CD4-positive, alpha-beta T cell treated with Interleukin-10 for 1 hour (primary cell): ENCODE measurements around the gene UBE2O.
A peak's percentile ranks its signal among the peaks of the same experiment; 100 is the strongest.

Experiments used
- DNase-seq: peaks from one replicate; pipeline ENCODE4 v3.0.0-alpha.2; 2020

The UBE2O gene

DNA sequence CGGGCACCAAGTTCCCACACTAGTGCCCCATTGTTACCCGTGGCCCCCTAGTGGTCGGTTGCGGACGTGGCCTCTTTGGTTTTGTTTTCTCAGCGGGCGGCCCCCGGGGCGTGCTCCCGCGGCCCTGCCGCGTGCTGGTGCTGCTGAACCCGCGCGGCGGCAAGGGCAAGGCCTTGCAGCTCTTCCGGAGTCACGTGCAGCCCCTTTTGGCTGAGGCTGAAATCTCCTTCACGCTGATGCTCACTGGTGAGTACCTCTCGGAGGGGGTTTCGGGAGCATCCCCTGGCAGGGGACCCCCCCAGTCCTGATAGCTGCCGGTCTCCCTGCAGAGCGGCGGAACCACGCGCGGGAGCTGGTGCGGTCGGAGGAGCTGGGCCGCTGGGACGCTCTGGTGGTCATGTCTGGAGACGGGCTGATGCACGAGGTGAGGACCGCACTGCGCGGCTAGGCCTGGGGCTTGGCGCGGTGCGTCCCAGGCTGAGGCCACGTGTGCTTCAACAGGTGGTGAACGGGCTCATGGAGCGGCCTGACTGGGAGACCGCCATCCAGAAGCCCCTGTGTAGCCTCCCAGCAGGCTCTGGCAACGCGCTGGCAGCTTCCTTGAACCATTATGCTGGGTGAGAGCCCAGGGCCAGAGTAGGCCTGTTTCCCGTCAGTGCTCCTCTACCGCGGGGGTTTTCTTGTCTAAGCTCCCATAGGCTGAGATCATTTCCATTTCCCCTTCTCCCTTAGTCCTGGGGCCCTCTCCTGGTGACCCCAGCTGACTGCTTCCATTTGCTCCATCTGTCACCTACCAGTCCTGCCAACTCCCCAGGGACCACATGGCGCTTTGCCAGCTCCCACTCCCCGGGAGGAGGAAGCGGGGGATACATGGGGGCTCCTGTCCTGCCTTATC, 66.8 kb downstream of the UBE2O start:
- peak; percentile 88 for DNase-seq

GRCh38 chr17:76384987-76385891, 67.7 kb downstream of the UBE2O start:
- peak; percentile 30 for DNase-seq

DNA sequence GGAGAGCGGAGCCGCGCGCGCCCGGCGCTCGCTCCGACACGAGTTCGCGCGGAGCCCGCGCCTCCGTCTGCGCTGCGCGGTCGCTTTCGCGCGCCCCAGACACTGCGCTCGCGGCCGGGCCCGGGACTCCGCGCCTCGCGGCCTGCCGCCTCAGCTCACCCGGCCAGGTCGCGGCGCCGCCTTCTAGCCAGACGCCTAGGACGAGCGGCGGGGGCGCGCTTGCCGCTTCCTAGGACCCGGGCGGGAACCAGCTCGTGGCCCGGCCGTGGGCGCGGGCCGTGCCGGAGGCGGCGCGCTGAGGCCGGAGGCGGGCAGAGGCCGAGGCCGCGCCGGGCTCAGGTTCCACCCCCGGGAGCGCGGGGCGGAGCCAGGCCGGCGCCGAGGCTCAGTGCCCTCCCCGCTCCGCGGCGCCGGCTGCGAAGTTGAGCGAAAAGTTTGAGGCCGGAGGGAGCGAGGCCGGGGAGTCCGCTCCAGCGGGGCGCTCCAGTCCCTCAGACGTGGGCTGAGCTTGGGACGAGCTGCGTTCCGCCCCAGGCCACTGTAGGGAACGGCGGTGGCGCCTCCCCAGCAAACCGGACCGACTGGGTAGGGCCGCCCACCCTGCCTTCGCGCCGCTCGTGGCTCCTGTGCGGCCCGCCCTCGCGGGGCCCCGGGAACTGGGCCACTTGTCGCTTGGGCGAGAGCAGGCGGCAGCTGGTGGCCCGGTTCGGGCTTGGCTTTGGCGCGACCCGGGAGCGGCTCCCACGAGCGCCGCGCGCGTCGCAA, 68.5 kb downstream of the UBE2O start, which contains the start of gene SPHK1:
TSS of gene SPHK1 (plus strand) at position 388 of the 765 bp plus-strand sequence. CDS start 1,036 bp downstream, outside the sequence.
- peak; percentile 61 for DNase-seq

- DNase-seq, result peak; percentile 48
These were observed 69.3 kb downstream of the UBE2O start for GRCh38 chr17:76383546-76384221.

DNA sequence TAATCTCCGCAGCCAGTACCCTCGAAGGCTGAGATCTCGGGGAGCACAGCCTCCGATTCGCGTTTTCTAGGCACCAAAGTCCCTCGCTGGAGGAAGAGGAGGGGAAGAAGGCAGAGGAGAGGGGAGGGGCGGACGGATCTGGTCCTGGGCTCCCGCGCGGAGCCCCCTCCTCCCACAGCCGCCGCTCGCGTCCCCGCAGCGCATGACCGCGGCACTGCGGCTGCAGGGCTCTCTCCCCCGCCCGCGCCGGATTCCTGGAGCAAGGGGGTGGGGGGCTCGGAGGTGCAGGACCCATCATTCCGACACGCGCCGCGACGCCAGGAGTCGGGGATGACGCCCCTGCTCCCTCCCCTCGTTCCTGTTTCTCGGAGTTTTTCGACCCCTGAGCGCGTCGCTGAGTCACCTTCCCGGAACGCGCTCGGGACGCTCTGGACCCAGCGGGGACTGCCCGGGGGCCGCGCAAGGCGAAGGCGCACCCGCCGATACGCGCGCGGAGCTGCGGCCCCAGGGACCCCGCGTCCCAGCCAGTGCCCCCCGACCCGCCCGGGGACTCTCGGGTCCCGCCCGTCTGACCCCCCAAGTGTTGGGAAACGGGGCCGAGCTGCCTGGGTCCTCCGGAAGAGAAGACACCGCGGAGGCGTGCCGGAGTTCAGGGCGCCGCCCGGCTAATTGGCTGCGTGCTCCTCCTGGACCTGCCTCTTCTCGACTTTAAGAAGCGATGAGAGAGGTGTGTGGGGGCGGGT, 70.0 kb downstream of the UBE2O start:
- DNase-seq, result peak; percentile 66

- DNase-seq, result no peak
These were observed 70.6 kb downstream of the UBE2O start for GRCh38 chr17:76382351-76382802.

DNA sequence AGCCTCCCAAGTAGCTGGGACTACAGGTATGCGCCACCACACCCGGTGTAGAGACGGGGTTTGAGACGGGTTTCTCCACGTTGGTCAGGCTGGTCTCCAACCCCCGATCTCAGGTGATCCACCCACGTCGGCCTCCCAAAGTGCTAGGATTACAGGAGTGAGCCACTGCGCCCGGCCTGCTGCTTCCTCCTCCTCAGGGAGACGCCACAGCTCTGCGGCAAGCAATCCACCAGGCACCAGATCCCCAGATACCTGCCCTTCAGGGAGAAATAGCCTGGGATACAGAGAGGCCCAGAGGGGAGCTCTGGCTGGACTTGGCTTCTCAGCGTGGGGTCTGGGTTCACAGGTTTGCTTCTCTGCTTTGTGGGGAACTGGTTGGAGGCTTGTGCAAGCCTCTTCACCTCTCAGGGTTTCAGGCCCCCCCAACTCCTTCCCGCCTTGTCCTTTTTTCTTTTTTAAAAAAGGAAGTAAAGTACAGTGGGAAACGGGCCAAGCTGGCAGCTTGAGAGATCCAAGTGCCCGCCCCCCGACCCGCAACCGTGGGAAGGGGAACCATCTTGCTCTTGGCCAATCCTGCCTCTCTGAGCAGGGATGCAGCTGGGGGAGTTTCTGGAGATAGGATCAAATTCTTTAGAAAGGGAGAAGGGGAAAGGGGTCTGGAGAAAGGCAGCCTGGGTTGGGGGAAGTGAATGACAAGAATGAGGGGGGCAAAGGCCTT, 71.2 kb downstream of the UBE2O start:
- no peak for DNase-seq

- no peak for DNase-seq
These were observed 73.1 kb downstream of the UBE2O start for GRCh38 chr17:76379646-76380376.

DNA sequence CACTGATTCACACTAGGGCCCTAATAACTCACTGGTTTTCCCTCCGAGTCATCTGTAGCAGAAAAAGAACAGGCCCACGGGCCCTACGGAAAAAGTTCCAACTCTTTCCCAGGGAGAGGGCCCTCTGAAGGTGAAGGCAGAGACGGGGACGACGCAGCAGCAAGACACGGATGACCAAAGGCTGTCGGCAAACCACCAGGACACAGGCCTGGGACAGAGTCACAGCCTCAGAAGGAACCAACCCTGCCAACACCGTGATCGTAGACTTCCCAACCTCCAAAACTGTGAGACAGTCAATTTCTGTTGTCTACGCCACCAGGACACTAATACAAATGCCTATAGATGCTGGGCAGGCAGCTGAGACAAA, 73.7 kb downstream of the UBE2O start:
- no peak for DNase-seq

- no peak for DNase-seq
These were observed 74.2 kb downstream of the UBE2O start for GRCh38 chr17:76378548-76379274.

GRCh38 chr17:76376318-76377133, 76.4 kb downstream of the UBE2O start:
- no peak for DNase-seq

DNA sequence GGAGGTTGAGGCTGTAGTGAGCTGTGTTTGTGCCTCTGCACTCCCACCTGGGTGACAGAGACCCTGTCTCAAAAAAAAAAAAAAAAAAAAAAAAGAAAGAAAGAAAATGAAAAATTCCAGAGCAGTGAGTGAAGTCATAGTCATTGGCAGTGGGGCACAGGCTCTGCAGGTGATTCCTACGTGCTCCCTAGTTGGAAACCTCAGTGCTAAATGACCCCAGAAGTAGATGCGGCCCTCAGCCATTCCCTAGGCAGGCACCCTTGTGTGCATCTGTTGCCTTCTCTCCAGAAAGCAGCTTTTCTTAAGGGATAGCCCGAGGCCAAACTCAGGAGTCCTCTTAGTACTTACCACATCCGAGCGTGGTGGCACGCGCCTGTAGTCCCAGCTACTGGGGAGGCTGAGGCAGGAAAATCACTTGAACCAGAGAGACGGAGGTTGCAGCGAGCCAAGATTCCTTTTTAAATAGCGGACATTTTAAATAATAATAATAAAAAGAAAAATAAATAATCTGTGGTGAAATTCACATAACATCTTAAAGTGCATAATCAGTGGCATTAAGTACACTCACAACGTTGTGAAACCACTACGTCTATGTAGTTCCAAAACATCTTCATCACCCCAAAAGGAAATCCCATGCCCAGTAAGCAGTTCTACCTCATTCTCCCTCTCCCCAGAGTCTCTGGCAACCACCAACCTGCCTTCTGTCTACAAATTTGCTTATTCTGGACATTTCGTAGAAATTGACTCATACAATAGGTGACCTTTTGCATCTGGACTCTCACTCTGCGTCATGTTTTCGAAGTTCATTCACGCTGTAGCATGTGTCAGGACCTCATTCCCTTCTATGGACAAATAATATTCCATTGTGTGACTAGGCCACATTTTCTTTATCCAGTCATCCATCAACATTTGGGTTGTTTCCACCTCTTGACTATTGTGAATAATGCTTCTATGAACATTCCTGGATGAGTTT, 81.0 kb downstream of the UBE2O start:
- no peak for DNase-seq

DNA sequence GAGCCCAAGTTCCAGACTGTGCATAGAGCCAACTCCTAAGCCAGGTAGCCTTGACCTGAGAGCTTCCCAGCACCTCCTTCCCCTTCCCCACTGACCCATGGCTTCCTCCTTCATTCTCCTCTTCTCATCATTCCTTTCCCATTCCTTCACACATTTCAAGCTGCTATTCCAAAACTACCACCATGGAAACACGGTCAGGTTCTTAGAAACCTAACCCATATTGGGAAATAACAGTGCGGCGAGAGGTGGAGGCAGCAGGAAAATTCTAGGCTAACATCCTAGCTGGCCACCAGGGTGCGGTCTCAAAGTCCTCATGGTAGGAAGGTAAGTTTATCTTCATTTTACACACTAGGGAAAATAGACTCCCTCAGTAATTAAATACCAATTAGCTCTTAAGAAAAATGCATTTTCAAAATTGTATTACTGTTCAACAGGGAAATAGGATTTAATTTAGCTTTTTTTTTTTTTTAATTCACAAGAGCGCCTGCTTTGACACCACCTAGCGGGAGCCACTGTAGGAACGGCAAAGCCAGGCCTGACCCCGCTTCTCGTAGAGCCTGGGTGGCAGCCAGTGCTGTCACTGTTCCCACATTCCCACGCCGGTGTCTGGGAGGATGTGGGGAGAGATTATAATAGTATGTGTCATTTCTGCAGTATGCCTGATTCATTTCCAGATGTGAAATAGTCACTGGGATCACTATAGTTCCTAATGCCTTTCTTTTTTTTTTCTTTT, 82.5 kb downstream of the UBE2O start:
- DNase-seq, result no peak

DNA sequence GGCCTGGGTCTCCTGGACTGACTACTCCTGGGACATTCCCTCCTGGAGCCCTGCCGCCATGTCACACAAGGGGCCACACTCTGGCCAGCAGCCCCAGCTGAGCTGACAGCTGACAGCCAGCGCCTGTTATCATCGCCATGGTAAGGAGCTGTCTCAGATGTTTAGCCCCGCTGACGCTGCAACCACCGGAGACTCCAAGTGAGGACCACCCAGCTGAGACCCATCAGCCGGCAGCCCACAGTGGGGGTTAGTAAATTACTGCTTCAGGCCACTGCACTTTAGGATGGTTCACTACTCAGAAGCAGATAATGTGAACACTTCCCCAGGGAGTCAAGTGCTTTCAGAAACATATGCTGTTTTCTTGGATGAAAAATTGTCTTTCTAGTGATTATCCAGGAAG, 83.1 kb downstream of the UBE2O start:
- DNase-seq, result no peak

GRCh38 chr17:76369379-76369778, 83.6 kb downstream of the UBE2O start:
- no peak for DNase-seq

- no peak for DNase-seq
These were observed 84.4 kb downstream of the UBE2O start for GRCh38 chr17:76368545-76368944.
